Measurements from ENCODE around the gene FBLIM1.

The FBLIM1 gene, protein sequence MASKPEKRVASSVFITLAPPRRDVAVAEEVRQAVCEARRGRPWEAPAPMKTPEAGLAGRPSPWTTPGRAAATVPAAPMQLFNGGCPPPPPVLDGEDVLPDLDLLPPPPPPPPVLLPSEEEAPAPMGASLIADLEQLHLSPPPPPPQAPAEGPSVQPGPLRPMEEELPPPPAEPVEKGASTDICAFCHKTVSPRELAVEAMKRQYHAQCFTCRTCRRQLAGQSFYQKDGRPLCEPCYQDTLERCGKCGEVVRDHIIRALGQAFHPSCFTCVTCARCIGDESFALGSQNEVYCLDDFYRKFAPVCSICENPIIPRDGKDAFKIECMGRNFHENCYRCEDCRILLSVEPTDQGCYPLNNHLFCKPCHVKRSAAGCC

GRCh38 chr1:15758343-15758931, at the start of gene FBLIM1:
Gene FBLIM1 (plus strand): TSS chr1:15758795. CDS start chr1:15764984, 6,189 bp downstream.
- Histone ChIP-seq H3K27ac (peak within 1 kb of the TSS; percentile 2), H3K36me3 (replicated peaks) (no peaks in the 10 kb centered on the region), H3K27me3 (replicated peaks) (no peaks in the 10 kb centered on the region), H3K4me3 (ENCODE audit: low read depth, low read length) (peak within 1 kb of the TSS; percentile 77)
- DNase-seq, result no peak
- in situ Hi-C loops (cut with HindIII; ENCODE audit: low pct_ligation_motif_present, low sequenced_read_pairs), result no loop called here
- no peak for TF ChIP-seq CTCF (IDR thresholded peaks at IDR 0.05; ENCODE audit: low read depth, low read length, missing control alignments)

DNA sequence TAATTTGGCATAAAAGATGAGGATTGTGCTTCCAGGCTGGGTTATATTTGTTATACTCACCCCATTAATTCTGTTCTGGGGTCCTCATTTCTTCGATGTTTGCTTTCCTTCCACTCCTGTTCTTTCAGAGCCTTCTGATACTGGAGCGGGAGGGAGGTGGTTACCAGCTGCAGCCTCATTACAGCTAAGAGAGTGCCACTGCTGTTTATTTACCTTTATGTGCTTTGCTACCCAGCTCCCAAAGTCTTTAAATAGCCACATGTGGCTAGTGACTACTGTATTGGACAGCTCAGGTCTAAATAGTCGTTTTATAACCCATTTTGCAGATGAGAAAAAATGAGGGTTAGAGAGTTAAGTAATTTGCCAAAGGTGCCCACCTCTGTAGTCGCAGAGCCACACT, 49.4 kb upstream of the FBLIM1 start:
- no peak for DNase-seq
- no peak for TF ChIP-seq CTCF (IDR thresholded peaks at IDR 0.05; ENCODE audit: low read depth, low read length, missing control alignments)
- in situ Hi-C loops (cut with HindIII; ENCODE audit: low pct_ligation_motif_present, low sequenced_read_pairs), result no loop called here
- no peaks in the 10 kb centered on the region for H3K27me3 ChIP-seq (replicated peaks)
- no peaks in the 10 kb centered on the region for H3K36me3 ChIP-seq (replicated peaks)
- no peak overlapping the region for H3K4me3 ChIP-seq (ENCODE audit: low read depth, low read length)
- H3K27ac ChIP-seq, result no peak overlapping the region

- Histone ChIP-seq H3K36me3 (replicated peaks) (peaks cover 10% of the 10 kb centered on the region), H3K4me3 (ENCODE audit: low read depth, low read length) (no peak overlapping the region), H3K27ac (no peak overlapping the region), H3K27me3 (replicated peaks) (no peaks in the 10 kb centered on the region)
- no peak for DNase-seq
- no peak for TF ChIP-seq CTCF (IDR thresholded peaks at IDR 0.05; ENCODE audit: low read depth, low read length, missing control alignments)
- in situ Hi-C loops (cut with HindIII; ENCODE audit: low pct_ligation_motif_present, low sequenced_read_pairs), result no loop called here
Measured at GRCh38 chr1:15712168-15712567, 46.4 kb upstream of the FBLIM1 start.

DNA sequence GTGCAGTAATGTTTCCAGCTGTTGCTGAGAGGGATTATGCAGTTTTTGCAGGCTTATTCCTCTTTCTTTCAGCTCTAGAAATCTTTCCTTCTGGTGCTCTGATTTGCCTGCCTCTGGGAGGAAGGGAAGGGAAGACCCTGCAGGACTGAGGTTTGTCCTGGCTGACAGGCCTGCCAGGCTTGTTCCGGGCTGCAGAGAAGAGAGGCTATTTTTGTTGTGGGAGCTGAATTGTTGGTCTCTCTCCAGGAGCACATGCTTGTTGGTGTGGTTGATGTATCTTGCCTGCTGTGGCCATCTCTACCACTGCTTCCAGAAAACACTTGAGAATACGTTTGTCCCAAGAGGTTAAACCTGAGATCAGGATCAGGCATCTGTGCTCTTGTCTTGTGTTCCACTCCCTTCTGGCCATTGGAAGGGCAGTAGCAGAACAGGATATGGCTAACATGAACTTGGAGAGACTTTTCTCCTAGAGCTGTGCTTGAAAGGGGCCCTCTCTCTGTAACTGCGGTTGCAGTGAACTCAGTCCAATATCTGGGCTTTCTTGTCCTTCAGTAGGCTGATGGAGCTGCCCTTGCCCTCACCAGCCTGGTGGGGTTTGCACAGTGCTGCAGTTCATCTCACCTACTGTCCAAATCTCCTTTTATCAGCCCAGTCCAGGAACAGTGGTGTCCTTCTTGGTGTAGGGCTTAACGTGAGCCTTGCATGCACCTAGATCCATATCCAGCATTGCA, 44.0 kb upstream of the FBLIM1 start:
- Histone ChIP-seq H3K4me3 (ENCODE audit: low read depth, low read length) (no peak overlapping the region), H3K27me3 (replicated peaks) (no peaks in the 10 kb centered on the region), H3K27ac (no peak overlapping the region), H3K36me3 (replicated peaks) (peaks cover 25% of the 10 kb centered on the region)
- peak; percentile 42 for DNase-seq
- TF ChIP-seq CTCF (IDR thresholded peaks at IDR 0.05; ENCODE audit: low read depth, low read length, missing control alignments), result no peak
- in situ Hi-C loops (cut with HindIII; ENCODE audit: low pct_ligation_motif_present, low sequenced_read_pairs), result no loop called here

DNA sequence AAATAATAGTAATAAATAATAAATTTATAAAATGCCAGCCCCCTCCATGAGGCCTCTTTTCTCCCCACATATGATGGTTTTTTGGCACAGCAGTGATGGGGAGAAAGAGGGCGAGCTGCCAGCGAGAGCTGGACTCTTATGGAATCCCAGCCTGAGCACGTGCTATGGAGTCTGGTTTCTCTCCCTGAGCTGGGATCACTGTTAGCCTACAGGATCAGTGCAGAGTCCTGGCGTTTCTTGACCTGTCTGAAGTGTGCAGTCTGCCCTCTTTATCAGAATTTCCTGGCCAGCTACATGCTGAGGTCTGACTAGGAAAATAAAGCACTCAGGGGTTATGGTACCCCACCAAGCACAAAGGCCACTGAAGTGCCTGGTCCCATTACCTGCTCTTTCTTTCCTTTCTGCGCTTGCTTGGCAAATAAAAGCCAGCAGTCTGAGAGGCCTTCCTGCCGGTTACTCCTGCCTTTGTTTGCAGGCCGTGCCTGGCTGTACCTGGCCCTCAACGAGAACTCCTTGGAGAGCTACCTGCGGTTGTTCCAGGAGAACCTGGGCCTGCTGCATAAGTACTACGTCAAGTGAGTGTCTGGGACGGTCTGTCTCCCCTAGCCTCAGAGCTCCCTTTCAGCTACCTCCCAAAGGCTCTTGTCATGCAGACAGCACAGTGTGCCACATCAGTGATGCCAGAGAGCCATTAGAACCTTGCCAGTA, 41.0 kb upstream of the FBLIM1 start:
- Histone ChIP-seq H3K36me3 (replicated peaks) (peaks cover 28% of the 10 kb centered on the region), H3K4me3 (ENCODE audit: low read depth, low read length) (no peak overlapping the region), H3K27ac (no peak overlapping the region), H3K27me3 (replicated peaks) (no peaks in the 10 kb centered on the region)
- DNase-seq, result no peak
- in situ Hi-C loops (cut with HindIII; ENCODE audit: low pct_ligation_motif_present, low sequenced_read_pairs), result no loop called here
- TF ChIP-seq CTCF (IDR thresholded peaks at IDR 0.05; ENCODE audit: low read depth, low read length, missing control alignments), result no peak
